Brain microvascular endothelial cell (primary cell): Measurements from ENCODE around the gene CRTC3.
"Not testable (repeated sequence)": the region's sequence is repeated elsewhere in the genome, so short reads cannot be mapped to it uniquely, and the experiment has no call there.

Experiments
- DNase-seq: peaks from one replicate; pipeline ENCODE4 v3.0.0-alpha.2; 2020
- H3K27ac ChIP-seq: fragments of 250-450 bp; sonication (Bioruptor Pico); 2 replicates; pipeline ENCODE4 v1.5.1; 2020; ENCODE audit warnings: mild to moderate bottlenecking, moderate library complexity
- H3K27me3 ChIP-seq: fragments of 250-450 bp; sonication (Bioruptor Pico); replicated peaks from 2 replicates; pipeline ENCODE4 v1.5.1; 2020; ENCODE audit warnings: mild to moderate bottlenecking
- H3K36me3 ChIP-seq: fragments of 250-450 bp; sonication (Bioruptor Pico); replicated peaks from 2 replicates; pipeline ENCODE4 v1.5.1; 2020; ENCODE audit warnings: mild to moderate bottlenecking
- H3K4me3 ChIP-seq: 2 replicates; pipeline ENCODE4 v1.5.1; 2011; ENCODE audit warnings: low read depth, mild to moderate bottlenecking, control low read depth, low read length, moderate library complexity
- in situ Hi-C: cut with HindIII; loops from 2 replicates; pipeline ENCODE4 v1.10.0; 2017; ENCODE audit warnings: low sequenced_read_pairs, low pct_ligation_motif_present
- TF ChIP-seq, protein P1 (sequence below): IDR thresholded peaks from 2 replicates; pipeline ENCODE4 v1.5.1; 2011; ENCODE audit warnings: low read depth, mild to moderate bottlenecking, moderate library complexity, low read length, control low read depth, inconsistent platforms; ENCODE audit errors: missing control alignments

The CRTC3 gene

GRCh38 chr15:90512981-90513380 lies 16.7 kb upstream of the CRTC3 start:
- in situ Hi-C loops = no loop called here
- H3K4me3 ChIP-seq = no peak overlapping the region
- no peak for DNase-seq
- TF ChIP-seq, protein P1, sequence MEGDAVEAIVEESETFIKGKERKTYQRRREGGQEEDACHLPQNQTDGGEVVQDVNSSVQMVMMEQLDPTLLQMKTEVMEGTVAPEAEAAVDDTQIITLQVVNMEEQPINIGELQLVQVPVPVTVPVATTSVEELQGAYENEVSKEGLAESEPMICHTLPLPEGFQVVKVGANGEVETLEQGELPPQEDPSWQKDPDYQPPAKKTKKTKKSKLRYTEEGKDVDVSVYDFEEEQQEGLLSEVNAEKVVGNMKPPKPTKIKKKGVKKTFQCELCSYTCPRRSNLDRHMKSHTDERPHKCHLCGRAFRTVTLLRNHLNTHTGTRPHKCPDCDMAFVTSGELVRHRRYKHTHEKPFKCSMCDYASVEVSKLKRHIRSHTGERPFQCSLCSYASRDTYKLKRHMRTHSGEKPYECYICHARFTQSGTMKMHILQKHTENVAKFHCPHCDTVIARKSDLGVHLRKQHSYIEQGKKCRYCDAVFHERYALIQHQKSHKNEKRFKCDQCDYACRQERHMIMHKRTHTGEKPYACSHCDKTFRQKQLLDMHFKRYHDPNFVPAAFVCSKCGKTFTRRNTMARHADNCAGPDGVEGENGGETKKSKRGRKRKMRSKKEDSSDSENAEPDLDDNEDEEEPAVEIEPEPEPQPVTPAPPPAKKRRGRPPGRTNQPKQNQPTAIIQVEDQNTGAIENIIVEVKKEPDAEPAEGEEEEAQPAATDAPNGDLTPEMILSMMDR = no peak
- no peak overlapping the region for H3K27ac ChIP-seq
- no peaks in the 10 kb centered on the region for H3K36me3 ChIP-seq
- H3K27me3 ChIP-seq = no peaks in the 10 kb centered on the region

GRCh38 chr15:90513448-90513847 lies 16.3 kb upstream of the CRTC3 start:
- no peak overlapping the region for H3K4me3 ChIP-seq
- H3K27ac ChIP-seq = no peak overlapping the region
- in situ Hi-C loops = no loop called here
- no peaks in the 10 kb centered on the region for H3K27me3 ChIP-seq
- H3K36me3 ChIP-seq = no peaks in the 10 kb centered on the region
- no peak for DNase-seq
- TF ChIP-seq, protein P1 = no peak

DNA sequence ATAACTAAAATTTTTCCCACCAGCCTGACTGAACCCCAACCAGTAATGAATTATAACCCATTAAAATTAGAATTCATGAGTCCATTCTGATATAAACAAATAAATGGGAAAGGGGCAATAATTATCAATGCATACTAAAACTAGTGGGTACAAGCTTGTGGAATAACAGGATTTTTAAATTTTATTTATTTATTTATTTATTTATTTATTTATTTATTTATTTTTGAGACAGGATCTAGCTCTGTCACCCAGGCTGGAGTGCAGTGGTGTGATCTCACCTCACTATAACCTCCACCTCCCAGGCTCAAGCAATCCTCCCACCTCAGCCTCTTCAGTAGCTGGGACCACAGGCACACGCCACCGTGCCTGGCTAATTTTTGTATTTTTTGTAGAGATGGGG lies 15.8 kb upstream of the CRTC3 start:
- H3K4me3 ChIP-seq, H3K27ac ChIP-seq, H3K27me3 ChIP-seq, DNase-seq, H3K36me3 ChIP-seq, in situ Hi-C loops: not testable (repeated sequence)

DNA sequence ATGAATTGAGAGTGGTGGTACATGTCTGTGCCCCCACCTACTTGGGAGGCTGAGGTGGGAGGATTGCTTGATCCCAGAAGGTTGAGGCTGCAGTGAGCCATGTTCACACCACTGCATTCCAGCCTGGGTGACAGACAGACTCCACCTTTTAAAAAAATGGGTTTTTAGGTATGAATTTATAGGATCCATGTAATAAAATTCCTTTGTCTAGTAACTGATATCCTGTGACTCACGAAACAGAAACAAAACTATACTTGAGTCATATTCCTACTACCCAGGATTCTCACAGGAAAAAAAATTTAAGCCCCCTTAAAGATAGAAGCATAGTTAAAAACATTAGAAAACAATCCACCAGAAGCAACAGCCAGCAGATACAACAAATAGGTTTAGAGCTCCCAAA lies 10.0 kb upstream of the CRTC3 start:
- in situ Hi-C loops = no loop called here
- DNase-seq = peak; percentile 49
- H3K4me3 ChIP-seq = no peak overlapping the region
- no peaks in the 10 kb centered on the region for H3K27me3 ChIP-seq
- TF ChIP-seq, protein P1 = no peak
- no peaks in the 10 kb centered on the region for H3K36me3 ChIP-seq
- peak overlapping the region; percentile 72 for H3K27ac ChIP-seq

DNA sequence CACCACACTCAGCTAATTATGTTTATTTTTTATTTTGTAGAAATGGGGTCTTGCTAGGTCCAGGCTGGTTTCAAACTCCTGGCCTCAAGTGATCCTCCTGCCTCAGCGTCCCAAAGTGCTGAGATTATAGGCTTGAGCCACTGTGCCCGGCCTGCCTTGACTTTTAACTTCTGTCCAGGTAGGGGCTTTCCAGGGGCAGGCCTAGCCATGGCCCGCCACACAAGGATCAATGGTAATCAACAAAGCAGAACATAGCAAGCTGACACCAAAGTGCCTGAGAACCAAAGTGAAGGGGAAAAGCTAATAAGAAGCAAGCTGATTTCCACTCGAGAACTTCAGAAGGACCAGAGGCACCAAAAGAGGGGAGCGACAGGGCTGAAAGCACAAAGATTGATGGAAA lies 9.4 kb upstream of the CRTC3 start:
- in situ Hi-C loops = no loop called here
- H3K36me3 ChIP-seq = no peaks in the 10 kb centered on the region
- H3K27ac ChIP-seq = peak overlapping the region; percentile 72
- H3K4me3 ChIP-seq = no peak overlapping the region
- no peaks in the 10 kb centered on the region for H3K27me3 ChIP-seq
- no peak for DNase-seq
- TF ChIP-seq, protein P1 = no peak

GRCh38 chr15:90523373-90523772 lies 6.3 kb upstream of the CRTC3 start:
- Histone ChIP-seq H3K36me3 (no peaks in the 10 kb centered on the region), H3K27me3 (no peaks in the 10 kb centered on the region), H3K27ac (no peak overlapping the region), H3K4me3 (no peak overlapping the region)
- in situ Hi-C loops = no loop called here
- DNase-seq = no peak
- TF ChIP-seq, protein P1 = no peak

- H3K27ac ChIP-seq, H3K27me3 ChIP-seq, DNase-seq, H3K36me3 ChIP-seq, H3K4me3 ChIP-seq, in situ Hi-C loops: not testable (repeated sequence)
These were observed 5.5 kb upstream of the CRTC3 start for GRCh38 chr15:90524018-90524803.
